Body of pancreas (tissue), 4 donors: ENCODE measurements around the gene ANTXR1. TPM values are rescaled to one million over a fixed set of nuclear protein-coding genes. Genes with fewer than 3 reads are reported as not detected.
A peak's percentile ranks its signal among the peaks of the same experiment; 100 is the strongest.

Experiments
- ATAC-seq: fragments of 150-250 bp; one replicate; pipeline ENCODE4 v1.9.1; 2016
- DNase-seq, 4 donors: peaks; one replicate each; pipeline ENCODE4 v3.0.0-alpha.2; 2019
- H3K27ac ChIP-seq, 4 donors: fragments of 200-600 bp; sonication (generic); 1 replicate in 3 of 4; 2 replicates in 1 of 4; pipeline versions ENCODE4 v1.5.1 to v1.6.1; 2016 to 2019; ENCODE audit warnings: mild to moderate bottlenecking in 1 of 4, mixed read lengths in 1 of 4, moderate library complexity in 1 of 4
- H3K27me3 ChIP-seq, 2 donors: fragments of 200-600 bp; sonication (generic); one replicate each; pipeline ENCODE4 v1.6.0; 2016; ENCODE audit warnings: mild to moderate bottlenecking in 1 of 2
- H3K36me3 ChIP-seq, 2 donors: fragments of 200-600 bp; sonication (generic); replicated peaks in 1 of 2; 2 replicates each; pipeline ENCODE4 v1.5.1; 2016; ENCODE audit warnings: low read depth in 2 of 2; ENCODE audit not compliant: insufficient read depth in 1 of 2
- H3K4me1 ChIP-seq: fragments of 200-600 bp; sonication (generic); one replicate; pipeline ENCODE4 v1.6.0; 2016
- H3K4me3 ChIP-seq, 2 donors: fragments of 200-600 bp; sonication (generic); 1 replicate in 1 of 2; 2 replicates in 1 of 2; pipeline ENCODE4 v1.5.1; 2016 to 2019
- H3K9me3 ChIP-seq, 3 donors: fragments of 200-600 bp; sonication (generic); 1 replicate in 2 of 3; 2 replicates in 1 of 3; pipeline ENCODE4 v1.5.1; 2016
- POLR2A ChIP-seq, 3 donors: fragments of 450-650 bp; IDR thresholded peaks; one replicate each; pipeline ENCODE4 v1.6.1; 2016; ENCODE audit warnings: antibody characterized with exemption in 3 of 3, mild to moderate bottlenecking in 2 of 3
- WGBS, 2 donors: methylation state at CpG; one replicate each; pipeline ENCODE4 v1.1.5; 2017; 5-methylcytosine and 5-hydroxymethylcytosine counted together
- intact Hi-C: fragments of 100-400 bp; cut with DNase I; formaldehyde crosslinking; loops from one replicate; pipeline ENCODE4 v1.15.1; 2023
- total RNA-seq, 2 donors: library from RNA; depleted of rRNA; stranded (reverse); fragments of >200 nt; gene quantifications; one replicate each; pipeline ENCODE4 v1.1.0, GENCODE V29; 2016
- TF ChIP-seq, protein P1 (sequence below), 7 experiments: fragments of 450-650 bp in 4 of 7; fragments of 200-600 bp in 3 of 7; sonication (generic) in 3 of 7; IDR thresholded peaks; one replicate each; pipeline ENCODE4 v1.5.1; 2016 to 2019; ENCODE audit warnings: antibody characterized with exemption in 7 of 7

ANTXR1 gene
- total RNA-seq, 2 donors from 2014 or later, result 9.3 to 11.2 TPM

- TF ChIP-seq, protein P1, sequence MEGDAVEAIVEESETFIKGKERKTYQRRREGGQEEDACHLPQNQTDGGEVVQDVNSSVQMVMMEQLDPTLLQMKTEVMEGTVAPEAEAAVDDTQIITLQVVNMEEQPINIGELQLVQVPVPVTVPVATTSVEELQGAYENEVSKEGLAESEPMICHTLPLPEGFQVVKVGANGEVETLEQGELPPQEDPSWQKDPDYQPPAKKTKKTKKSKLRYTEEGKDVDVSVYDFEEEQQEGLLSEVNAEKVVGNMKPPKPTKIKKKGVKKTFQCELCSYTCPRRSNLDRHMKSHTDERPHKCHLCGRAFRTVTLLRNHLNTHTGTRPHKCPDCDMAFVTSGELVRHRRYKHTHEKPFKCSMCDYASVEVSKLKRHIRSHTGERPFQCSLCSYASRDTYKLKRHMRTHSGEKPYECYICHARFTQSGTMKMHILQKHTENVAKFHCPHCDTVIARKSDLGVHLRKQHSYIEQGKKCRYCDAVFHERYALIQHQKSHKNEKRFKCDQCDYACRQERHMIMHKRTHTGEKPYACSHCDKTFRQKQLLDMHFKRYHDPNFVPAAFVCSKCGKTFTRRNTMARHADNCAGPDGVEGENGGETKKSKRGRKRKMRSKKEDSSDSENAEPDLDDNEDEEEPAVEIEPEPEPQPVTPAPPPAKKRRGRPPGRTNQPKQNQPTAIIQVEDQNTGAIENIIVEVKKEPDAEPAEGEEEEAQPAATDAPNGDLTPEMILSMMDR (IDR thresholded peaks at IDR 0.05), result no peak
- no peak for TF ChIP-seq POLR2A (IDR thresholded peaks at IDR 0.05)
- Histone ChIP-seq H3K27ac (no peak overlapping the region), H3K9me3 (no peaks in the 10 kb centered on the region), H3K36me3 (no peaks in the 10 kb centered on the region), H3K27me3 (no peaks in the 10 kb centered on the region), H3K4me3 (no peak overlapping the region), H3K4me1 (no peaks in the 10 kb centered on the region)
- intact Hi-C loops, result no loop called here
- ATAC-seq (no peak), DNase-seq (no peak)
- WGBS, 2 donors, result 72 to 79% methylated on average over 8 of the region's 8 CpGs
Measured at GRCh38 chr2:68970566-68971265, 42.3 kb upstream of the ANTXR1 start.

GRCh38 chr2:68971591-68972231 is 41.3 kb upstream of the ANTXR1 start:
- no peak overlapping the region for H3K4me3 ChIP-seq
- no peaks in the 10 kb centered on the region for H3K36me3 ChIP-seq
- no peak for ATAC-seq
- intact Hi-C loops, result no loop called here
- peak in 1 of 4 donors; percentile 5 for DNase-seq
- no peaks in the 10 kb centered on the region for H3K4me1 ChIP-seq
- 50 to 53% methylated on average over 5 of the region's 5 CpGs for WGBS, 2 donors
- no peaks in the 10 kb centered on the region for H3K9me3 ChIP-seq
- no peak overlapping the region for H3K27ac ChIP-seq
- H3K27me3 ChIP-seq, result no peaks in the 10 kb centered on the region
- no peak for TF ChIP-seq POLR2A (IDR thresholded peaks at IDR 0.05)
- TF ChIP-seq, protein P1 (IDR thresholded peaks at IDR 0.05), result no peak

DNA sequence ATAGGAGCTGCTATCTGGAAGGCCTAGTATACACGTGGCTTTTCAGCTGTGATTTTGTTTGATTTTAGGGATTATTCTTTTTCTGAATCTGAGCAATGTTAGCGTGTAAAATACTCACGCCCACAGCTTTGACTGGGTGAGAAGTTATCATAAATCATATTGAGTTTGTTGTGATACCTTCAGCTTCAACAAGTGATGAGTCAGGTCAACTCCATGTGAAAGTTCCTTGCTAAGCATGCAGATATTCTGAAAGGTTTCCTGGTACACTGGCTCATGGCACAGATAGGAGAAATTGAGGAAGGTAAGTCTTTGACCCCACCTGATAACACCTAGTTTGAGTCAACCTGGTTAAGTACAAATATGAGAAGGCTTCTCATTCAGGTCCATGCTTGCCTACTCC is 38.7 kb upstream of the ANTXR1 start, which contains the start of gene GKN1:
GKN1 (plus strand) TSS at position 386 of the 400 bp plus-strand sequence. CDS start 42 bp downstream, outside the sequence.
- Histone ChIP-seq H3K36me3 (no peaks in the 10 kb centered on the region), H3K27me3 (no peaks in the 10 kb centered on the region), H3K27ac (no peak within 1 kb of the TSS), H3K4me3 (no peak within 1 kb of the TSS), H3K9me3 (no peaks in the 10 kb centered on the region), H3K4me1 (no peaks in the 10 kb centered on the region)
- DNase-seq, result no peak
- no peak for ATAC-seq
- intact Hi-C loops, result no loop called here
- TF ChIP-seq, protein P1 (IDR thresholded peaks at IDR 0.05), result no peak
- TF ChIP-seq POLR2A (IDR thresholded peaks at IDR 0.05), result no peak
- 53 to 54% methylated on average over 3 of the region's 3 CpGs for WGBS, 2 donors

- ATAC-seq (no peak), DNase-seq (no peak)
- TF ChIP-seq, protein P1 (IDR thresholded peaks at IDR 0.05), result no peak
- TF ChIP-seq POLR2A (IDR thresholded peaks at IDR 0.05), result no peak
- Histone ChIP-seq H3K36me3 (no peaks in the 10 kb centered on the region), H3K9me3 (no peaks in the 10 kb centered on the region), H3K4me3 (no peak overlapping the region), H3K27ac (no peak overlapping the region), H3K27me3 (no peaks in the 10 kb centered on the region), H3K4me1 (no peaks in the 10 kb centered on the region)
- intact Hi-C loops, result no loop called here
- 64 to 67% methylated on average over 9 of the region's 9 CpGs for WGBS, 2 donors
Measured at GRCh38 chr2:68974946-68975665, 37.9 kb upstream of the ANTXR1 start.
